K562 (cell line): ENCODE results near the gene CTDNEP1. TPM values are rescaled to one million over a fixed set of nuclear protein-coding genes. Genes with fewer than 3 reads are reported as not detected.

ENCODE experiments used
- BMI1 ChIP-seq: fragments of 150-350 bp; IDR thresholded peaks from 2 replicates; pipeline ENCODE4 v1.6.1; 2014; ENCODE audit warnings: low read length
- KDM1A ChIP-seq, 2 experiments: fragments of 450-650 bp; IDR thresholded peaks; 2 replicates each; pipeline ENCODE4 v1.6.1; 2016; ENCODE audit warnings: mild to moderate bottlenecking in 2 of 2
- KLF16 ChIP-seq: IDR thresholded peaks from 2 replicates; pipeline ENCODE4 v1.6.1; 2016; ENCODE audit warnings: antibody characterized with exemption
- LEF1 ChIP-seq: fragments of 450-650 bp; IDR thresholded peaks from 2 replicates; pipeline ENCODE4 v1.6.1; 2016; ENCODE audit warnings: mild to moderate bottlenecking
- NFATC3 ChIP-seq: fragments of 450-650 bp; IDR thresholded peaks from 2 replicates; pipeline ENCODE4 v1.6.1; 2017; ENCODE audit warnings: mild to moderate bottlenecking
- PHB ChIP-seq: fragments of 250-450 bp; sonication (Bioruptor Pico); IDR thresholded peaks from 2 replicates; pipeline ENCODE4 v1.5.0; 2021
- PKNOX1 ChIP-seq: fragments of 450-650 bp; IDR thresholded peaks from 2 replicates; pipeline ENCODE4 v1.6.1; 2016
- POLR2A ChIP-seq: fragments of 450-650 bp; conservative IDR thresholded peaks from 2 replicates; pipeline ENCODE4 v1.6.1; 2016
- PRMT5 ChIP-seq: sonication (generic); formaldehyde crosslinking; IDR thresholded peaks from 2 replicates; pipeline ENCODE4 v1.5.0; 2020; ENCODE audit warnings: missing genetic modification reagents
- RBBP5 ChIP-seq: fragments of 200-600 bp; sonication (generic); IDR thresholded peaks from 2 replicates; pipeline ENCODE4 v1.6.1; 2012; ENCODE audit warnings: borderline replicate concordance, mild to moderate bottlenecking, low read length, control low read depth, inconsistent platforms; ENCODE audit not compliant: insufficient read depth, poor library complexity, severe bottlenecking
- SAP30 ChIP-seq: fragments of 200-600 bp; sonication (generic); IDR thresholded peaks from 2 replicates; pipeline ENCODE4 v1.6.1; 2012; ENCODE audit warnings: borderline replicate concordance, low read depth, mild to moderate bottlenecking, moderate library complexity, low read length, control low read depth, inconsistent platforms; ENCODE audit not compliant: insufficient read depth, poor library complexity, severe bottlenecking
- SFPQ ChIP-seq: fragments of 200-400 bp; formaldehyde crosslinking; IDR thresholded peaks from 2 replicates; pipeline ENCODE4 v1.6.1; 2017; ENCODE audit warnings: mild to moderate bottlenecking, low read depth, low read length, moderate library complexity
- SMARCC2 ChIP-seq: fragments of 450-650 bp; IDR thresholded peaks from 2 replicates; pipeline ENCODE4 v1.6.1; 2017; ENCODE audit warnings: antibody characterized with exemption, moderate library complexity, mild to moderate bottlenecking, low read depth
- TBP ChIP-seq: optimal IDR thresholded peaks from 2 replicates; pipeline ENCODE3; 2011; ENCODE audit warnings: low read depth, low read length, improper control_type of control experiment
- U2AF1 ChIP-seq: fragments of 200-400 bp; formaldehyde crosslinking; optimal IDR thresholded peaks from 2 replicates; pipeline ENCODE3; 2017; ENCODE audit warnings: mild to moderate bottlenecking, low read depth, low read length, moderate library complexity
- ZBTB17 ChIP-seq: fragments of 450-650 bp; formaldehyde crosslinking; IDR thresholded peaks from 2 replicates; pipeline ENCODE4 v1.4.0; 2020; ENCODE audit warnings: mild to moderate bottlenecking
- ZBTB7A ChIP-seq: IDR thresholded peaks from 2 replicates; pipeline ENCODE4 v1.6.1; 2011; ENCODE audit warnings: low read depth, mild to moderate bottlenecking, low read length, moderate library complexity, borderline replicate concordance; ENCODE audit not compliant: control insufficient read depth
- ZNF311 ChIP-seq: fragments of 250-450 bp; sonication (Bioruptor Pico); IDR thresholded peaks from 2 replicates; pipeline ENCODE4 v1.4.0; 2020; ENCODE audit warnings: mild to moderate bottlenecking, moderate library complexity
- ZNF592 ChIP-seq: fragments of 450-650 bp; IDR thresholded peaks from 2 replicates; pipeline ENCODE4 v1.6.1; 2017; ENCODE audit warnings: antibody characterized with exemption, mild to moderate bottlenecking
- ZNF644 ChIP-seq: fragments of 200-800 bp; sonication (Bioruptor generic); IDR thresholded peaks from 2 replicates; pipeline ENCODE4 v1.6.1; 2016; ENCODE audit warnings: low read depth, missing genetic modification characterization, missing compliant biosample characterization
- ZZZ3 ChIP-seq: fragments of 450-650 bp; IDR thresholded peaks from 2 replicates; pipeline ENCODE4 v1.6.1; 2016; ENCODE audit warnings: antibody characterized with exemption, mild to moderate bottlenecking, moderate library complexity
- polyA plus RNA-seq, 8 experiments: library from polyadenylated mRNA; depleted of rRNA in 4 of 8; stranded (reverse) in 5 of 8; unstranded in 3 of 8; fragments of >200 nt; fragmentation: Nextera tagmentation in 2 of 8; fragmentation: Illumina TruSeq in 1 of 8; extraction: Ambion mirVana in 2 of 8; extraction: Trizol in 1 of 8; gene quantifications; 2 replicates each; pipeline versions ENCODE4 v1.2.1 to v1.2.3, GENCODE V29; 2011 to 2014; ENCODE audit warnings: inconsistent platforms in 1 of 8, missing spikeins in 1 of 8
- total RNA-seq, 7 experiments: library from RNA; depleted of rRNA in 6 of 7; stranded (reverse); fragments of >200 nt in 6 of 7; fragmentation: Illumina TruSeq in 2 of 7; extraction: Trizol in 2 of 7; gene quantifications; 2 replicates each; pipeline versions ENCODE4 v1.2.1 to v1.2.3, GENCODE V29; 2011 to 2021; ENCODE audit warnings: low replicate concordance in 1 of 7

CTDNEP1 gene
- total and polyA plus RNA-seq, 9 of the 15 experiments (the other 6 are each of a cell fraction or from before 2014, with no cell fraction given), result 10.7 to 150 (median 28.5) TPM

- no peak for TF ChIP-seq LEF1
- TF ChIP-seq RBBP5, result no peak
- TF ChIP-seq POLR2A, result 0 out of 2 replicates have a peak, but pooled peaks have one; percentile 24
- TF ChIP-seq NFATC3, result no peak
- no peak for TF ChIP-seq U2AF1
- TF ChIP-seq KLF16, result no peak
- TF ChIP-seq ZZZ3, result no peak
- TF ChIP-seq SMARCC2, result no peak
- TF ChIP-seq ZNF311 (CRISPR knock-in tag), result no peak
- TF ChIP-seq ZBTB7A, result 0 out of 2 replicates have a peak, but pooled peaks have one; percentile 42
- no peak for TF ChIP-seq KDM1A (IDR thresholded peaks at IDR 0.05)
- TF ChIP-seq SAP30, result no peak
- no peak for TF ChIP-seq PHB
- TF ChIP-seq SFPQ, result no peak
- TF ChIP-seq PRMT5 (CRISPR knock-in tag), result no peak
- TF ChIP-seq BMI1, result no peak
- no peak for TF ChIP-seq TBP
- no peak for TF ChIP-seq ZBTB17
- no peak for TF ChIP-seq ZNF644 (tag)
- 0 out of 2 replicates have a peak, but pooled peaks have one; percentile 35 for TF ChIP-seq ZNF592
- no peak for TF ChIP-seq PKNOX1
Observed at GRCh38 chr17:7217113-7217987, 34.2 kb downstream of the CTDNEP1 start (continued).
